GM12878 (cell line): Measurements from ENCODE around the gene WARS2. TPM values are rescaled to one million over a fixed set of nuclear protein-coding genes. Genes with fewer than 3 reads are reported as not detected.

Experiments used
- ATAC-seq: fragments of 200-7000 bp; cut with Tn5 transposase; 3 replicates; pipeline ENCODE4 v1.9.1; 2020; ENCODE audit warnings: mild to moderate bottlenecking, moderate library complexity
- BruUV-seq: library from RNA; stranded (reverse); fragments of 400-500 nt; replicated peaks from 2 replicates; lab custom pipeline; 2021; lab: Mats Ljungman, UMichigan
- CTCF ChIA-PET: fragments of 300-600 bp; sonication (Branson Sonifier 250); formaldehyde crosslinking; extraction: SDS; loops from one replicate; lab custom pipeline; 2021; ENCODE audit warnings: inconsistent platforms; lab: Yijun Ruan, JAX
- POLR2A ChIA-PET: fragments of 350-600 bp; formaldehyde crosslinking; extraction: SDS; loops from one replicate; lab custom pipeline; 2021; ENCODE audit warnings: inconsistent platforms; lab: Charles Lee
- RAD21 ChIA-PET: fragments of 300-600 bp; sonication (Branson Sonifier 250); formaldehyde crosslinking; loops from one replicate; lab custom pipeline; 2023; ENCODE audit warnings: antibody characterized with exemption; ENCODE audit not compliant: unreplicated experiment; lab: Charles Lee
- SMC1A ChIA-PET: fragments of 300-600 bp; sonication (Branson Sonifier 250); formaldehyde crosslinking; loops from one replicate; lab custom pipeline; 2023; ENCODE audit not compliant: unreplicated experiment, uncharacterized antibody; lab: Charles Lee
- DNase-seq: peaks from one replicate; pipeline ENCODE4 v3.0.0-alpha.2; 2011; ENCODE audit warnings: low read depth, low spot score
- FAIRE-seq: peaks from 3 replicates; lab custom pipeline; 2011; peaks lifted over from hg19 to GRCh38; lab: Jason Lieb, UNC
- H2AFZ ChIP-seq: 2 replicates; pipeline ENCODE4 v1.6.0; 2011; ENCODE audit warnings: low read depth, low read length, control low read depth; ENCODE audit not compliant: control insufficient read depth
- H3K27ac ChIP-seq: 2 replicates; pipeline ENCODE4 v1.5.1; 2011; ENCODE audit warnings: control low read depth; ENCODE audit not compliant: control insufficient read depth, insufficient read depth
- H3K27me3 ChIP-seq, 2 experiments: replicated peaks in 1 of 2; 2 replicates each; pipeline versions ENCODE4 v1.6.0 to v1.6.1; 2011; ENCODE audit warnings: low read length in 1 of 2; ENCODE audit not compliant: control insufficient read depth in 2 of 2, insufficient read depth in 2 of 2
- H3K36me3 ChIP-seq, 2 experiments: 2 replicates each; pipeline ENCODE4 v1.5.1; 2011; ENCODE audit warnings: low read length in 1 of 2; ENCODE audit not compliant: control insufficient read depth in 2 of 2, insufficient read depth in 2 of 2
- H3K4me1 ChIP-seq: 2 replicates; pipeline ENCODE4 v1.6.1; 2011; ENCODE audit warnings: mild to moderate bottlenecking, low read length, moderate library complexity, mixed read lengths; ENCODE audit not compliant: control insufficient read depth, insufficient read depth
- H3K4me2 ChIP-seq: 2 replicates; pipeline ENCODE4 v1.6.0; 2011; ENCODE audit warnings: control low read depth; ENCODE audit not compliant: control insufficient read depth, insufficient read depth
- H3K4me3 ChIP-seq: fragments of 200-600 bp; sonication (generic); 2 replicates; pipeline ENCODE4 v1.5.1; 2016
- H3K79me2 ChIP-seq: 2 replicates; pipeline ENCODE4 v1.6.0; 2011; ENCODE audit warnings: low read length; ENCODE audit not compliant: control insufficient read depth, insufficient read depth
- H3K9ac ChIP-seq: 2 replicates; pipeline ENCODE4 v1.8.0; 2011; ENCODE audit warnings: low read length, control low read depth, mixed read lengths; ENCODE audit not compliant: control insufficient read depth, insufficient read depth
- H3K9me3 ChIP-seq: replicated peaks from 3 replicates; pipeline ENCODE4 v1.5.1; 2011; ENCODE audit warnings: mild to moderate bottlenecking, low read length; ENCODE audit not compliant: control insufficient read depth, insufficient read depth
- H4K20me1 ChIP-seq: 2 replicates; pipeline ENCODE4 v1.6.0; 2011; ENCODE audit not compliant: control insufficient read depth, insufficient read depth
- BMI1 ChIP-seq: fragments of 450-650 bp; IDR thresholded peaks from 2 replicates; pipeline ENCODE4 v1.6.1; 2016; ENCODE audit warnings: mild to moderate bottlenecking, moderate library complexity, borderline replicate concordance
- CTCF ChIP-seq, 3 experiments: IDR thresholded peaks in 2 of 3; conservative IDR thresholded peaks in 1 of 3; 2 replicates each; pipeline ENCODE4 v1.5.1; 2011; ENCODE audit warnings: low read depth in 3 of 3, low read length in 3 of 3, mild to moderate bottlenecking in 3 of 3, control low read depth in 2 of 3, moderate library complexity in 2 of 3, inconsistent platforms in 1 of 3, mixed read lengths in 1 of 3; ENCODE audit not compliant: control insufficient read depth in 2 of 3, insufficient read depth in 1 of 3; ENCODE audit errors: extremely low read depth in 1 of 3
- EED ChIP-seq: sonication (generic); IDR thresholded peaks from 2 replicates; pipeline ENCODE4 v1.6.1; 2016; ENCODE audit warnings: antibody characterized with exemption, low read depth
- NR2C2 ChIP-seq: IDR thresholded peaks from 2 replicates; pipeline ENCODE4 v1.6.1; 2011; ENCODE audit warnings: borderline replicate concordance, low read depth; ENCODE audit not compliant: control insufficient read depth, insufficient read length
- PAX8 ChIP-seq: fragments of 450-650 bp; IDR thresholded peaks from 2 replicates; pipeline ENCODE4 v1.6.1; 2017; ENCODE audit warnings: mild to moderate bottlenecking, moderate library complexity
- SMAD5 ChIP-seq: IDR thresholded peaks from 2 replicates; pipeline ENCODE4 v1.6.1; 2016; ENCODE audit warnings: antibody characterized with exemption, low read depth
- SP1 ChIP-seq: IDR thresholded peaks from one replicate; pipeline ENCODE4 v1.6.1; 2011; ENCODE audit warnings: low read depth, low read length
- TAF1 ChIP-seq: IDR thresholded peaks from 2 replicates; pipeline ENCODE4 v1.6.1; 2011; ENCODE audit warnings: mild to moderate bottlenecking, low read depth, low read length, borderline replicate concordance
- TCF3 ChIP-seq: IDR thresholded peaks from 2 replicates; pipeline ENCODE4 v1.6.1; 2012; ENCODE audit warnings: low read depth, mild to moderate bottlenecking, low read length, borderline replicate concordance; ENCODE audit not compliant: insufficient read depth
- TCF7 ChIP-seq: IDR thresholded peaks from 2 replicates; pipeline ENCODE4 v1.6.1; 2014; ENCODE audit warnings: antibody characterized with exemption, borderline replicate concordance
- WGBS: methylation state at CpG from one replicate; pipeline ENCODE4 v1.1.6; 2016; ENCODE audit warnings: low lambda C conversion rate; ENCODE audit not compliant: insufficient replicate concordance, insufficient coverage; ENCODE audit errors: missing lambda C conversion rate; 5-methylcytosine and 5-hydroxymethylcytosine counted together
- in situ Hi-C: fragments of 300-500 bp; cut with MboI; formaldehyde crosslinking; loops from 9 replicates; pipeline ENCODE4 v1.14.3; 2018; ENCODE audit warnings: mixed read lengths
- intact Hi-C: fragments of 100-400 bp; cut with micrococcal nuclease; formaldehyde crosslinking; loops from one replicate; pipeline ENCODE4 v1.14.2; 2022; ENCODE audit not compliant: unreplicated experiment
- polyA plus RNA-seq, 11 experiments: library from polyadenylated mRNA; depleted of rRNA in 4 of 11; unstranded in 6 of 11; stranded (reverse) in 5 of 11; fragments of >200 nt; fragmentation: Nextera tagmentation in 4 of 11; fragmentation: Illumina TruSeq in 1 of 11; extraction: Ambion mirVana in 4 of 11; extraction: Trizol in 1 of 11; gene quantifications; 1 replicate in 1 of 11; 2 replicates in 10 of 11; pipeline versions ENCODE4 v1.2.1 to v1.2.3, GENCODE V29; 2011 to 2016; ENCODE audit warnings: inconsistent platforms in 2 of 11, missing spikeins in 2 of 11, low read depth in 1 of 11
- total RNA-seq, 4 experiments: library from RNA; depleted of rRNA in 3 of 4; stranded (reverse); fragments of >200 nt in 3 of 4; fragmentation: Illumina TruSeq in 1 of 4; extraction: Trizol in 1 of 4; gene quantifications; 2 replicates each; pipeline versions ENCODE4 v1.2.1 to v1.2.3, GENCODE V29; 2013 to 2021
- TF ChIP-seq, protein P1 (sequence below): fragments of 450-650 bp; formaldehyde crosslinking; IDR thresholded peaks from 2 replicates; pipeline ENCODE4 v1.4.0; 2022; ENCODE audit warnings: mild to moderate bottlenecking, moderate library complexity

WARS2 gene
- total and polyA plus RNA-seq, 10 of the 15 experiments (the other 5 are each of a cell fraction or from before 2014, with no cell fraction given) = 5.5 to 22.2 (median 14.4) TPM

GRCh38 chr1:119150150-119150549 is 9.7 kb upstream of the WARS2 start (continued):
- TF ChIP-seq SP1 = no peak
- TF ChIP-seq, all 136 proteins: peak for 0

- no peak for ATAC-seq
- SMC1A ChIA-PET = no interaction called here
- Histone ChIP-seq H3K27me3 (no peaks in the 10 kb centered on the region), H3K4me1 (no peaks in the 10 kb centered on the region)
- no peak for TF ChIP-seq SMAD5
- TF ChIP-seq PAX8 = no peak
- no peak for TF ChIP-seq EED
- TF ChIP-seq TCF7 = no peak
- TF ChIP-seq NR2C2 = no peak
- TF ChIP-seq TAF1 = no peak
- TF ChIP-seq, protein P1, sequence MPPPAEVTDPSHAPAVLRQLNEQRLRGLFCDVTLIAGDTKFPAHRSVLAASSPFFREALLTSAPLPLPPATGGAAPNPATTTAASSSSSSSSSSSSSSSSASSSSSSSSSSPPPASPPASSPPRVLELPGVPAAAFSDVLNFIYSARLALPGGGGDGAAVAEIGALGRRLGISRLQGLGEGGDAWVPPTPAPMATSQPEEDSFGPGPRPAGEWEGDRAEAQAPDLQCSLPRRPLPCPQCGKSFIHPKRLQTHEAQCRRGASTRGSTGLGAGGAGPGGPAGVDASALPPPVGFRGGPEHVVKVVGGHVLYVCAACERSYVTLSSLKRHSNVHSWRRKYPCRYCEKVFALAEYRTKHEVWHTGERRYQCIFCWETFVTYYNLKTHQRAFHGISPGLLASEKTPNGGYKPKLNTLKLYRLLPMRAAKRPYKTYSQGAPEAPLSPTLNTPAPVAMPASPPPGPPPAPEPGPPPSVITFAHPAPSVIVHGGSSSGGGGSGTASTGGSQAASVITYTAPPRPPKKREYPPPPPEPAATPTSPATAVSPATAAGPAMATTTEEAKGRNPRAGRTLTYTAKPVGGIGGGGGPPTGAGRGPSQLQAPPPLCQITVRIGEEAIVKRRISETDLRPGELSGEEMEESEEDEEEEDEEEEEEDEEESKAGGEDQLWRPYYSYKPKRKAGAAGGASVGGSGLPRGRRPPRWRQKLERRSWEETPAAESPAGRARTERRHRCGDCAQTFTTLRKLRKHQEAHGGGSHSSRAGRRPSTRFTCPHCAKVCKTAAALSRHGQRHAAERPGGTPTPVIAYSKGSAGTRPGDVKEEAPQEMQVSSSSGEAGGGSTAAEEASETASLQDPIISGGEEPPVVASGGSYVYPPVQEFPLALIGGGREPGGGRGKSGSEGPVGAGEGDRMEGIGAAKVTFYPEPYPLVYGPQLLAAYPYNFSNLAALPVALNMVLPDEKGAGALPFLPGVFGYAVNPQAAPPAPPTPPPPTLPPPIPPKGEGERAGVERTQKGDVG (CRISPR knock-in tag) = no peak
- TF ChIP-seq CTCF (IDR thresholded peaks at IDR 0.05 in 2 of 3, conservative IDR thresholded peaks at IDR 0.05 in 1 of 3; ENCODE audit: control insufficient read depth in 2 of 3, extremely low read depth in 1 of 3, insufficient read depth in 1 of 3, low read depth in 3 of 3, low read length in 3 of 3) = no peak
- TF ChIP-seq BMI1 = no peak
- no peak for TF ChIP-seq TCF3
- TF ChIP-seq, all 136 proteins: peak for 0
- POLR2A ChIA-PET = no interaction called here
- Histone ChIP-seq H3K36me3 (no peaks in the 10 kb centered on the region), H3K9ac (no peak overlapping the region), H2AFZ (no peak overlapping the region), H3K27ac (no peak overlapping the region), H3K4me3 (no peak overlapping the region), H3K9me3 (no peaks in the 10 kb centered on the region), H4K20me1 (no peaks in the 10 kb centered on the region), H3K79me2 (no peaks in the 10 kb centered on the region), H3K4me2 (no peak overlapping the region)
- CTCF ChIA-PET = no interaction called here
- 84% methylated on average over 4 of the region's 4 CpGs for WGBS
- DNase-seq = no peak
- intact Hi-C loops (no loop called here), in situ Hi-C loops (no loop called here)
- no peak for FAIRE-seq
- no TSS peak for BruUV-seq
- RAD21 ChIA-PET = no interaction called here
Measured at GRCh38 chr1:119147661-119148090, 7.2 kb upstream of the WARS2 start.
